Esophagus muscularis mucosa (tissue), 4 donors: ENCODE results near the gene ZNF516.

Experiments used
- EP300 ChIP-seq: sonication (generic); formaldehyde crosslinking; IDR thresholded peaks from one replicate; pipeline ENCODE4 v1.6.1; 2017; ENCODE audit warnings: antibody characterized with exemption
- POLR2A ChIP-seq: fragments of 450-650 bp; IDR thresholded peaks from one replicate; pipeline ENCODE4 v1.6.1; 2017; ENCODE audit warnings: antibody characterized with exemption, moderate library complexity, mild to moderate bottlenecking, low read depth
- POLR2AphosphoS5 ChIP-seq, 2 donors: sonication (generic); formaldehyde crosslinking; IDR thresholded peaks; one replicate each; pipeline ENCODE4 v1.6.1; 2017; ENCODE audit warnings: antibody characterized with exemption in 2 of 2
- TF ChIP-seq, protein P1 (sequence below), 3 experiments: fragments of 200-600 bp in 2 of 3; fragments of 450-650 bp in 1 of 3; sonication (generic) in 2 of 3; IDR thresholded peaks; one replicate each; pipeline ENCODE4 v1.5.1; 2017 to 2019; ENCODE audit warnings: antibody characterized with exemption in 3 of 3, mild to moderate bottlenecking in 2 of 3, moderate library complexity in 1 of 3

GRCh38 chr18:76318607-76319006 is 176.4 kb downstream of the ZNF516 start:
- TF ChIP-seq, protein P1, sequence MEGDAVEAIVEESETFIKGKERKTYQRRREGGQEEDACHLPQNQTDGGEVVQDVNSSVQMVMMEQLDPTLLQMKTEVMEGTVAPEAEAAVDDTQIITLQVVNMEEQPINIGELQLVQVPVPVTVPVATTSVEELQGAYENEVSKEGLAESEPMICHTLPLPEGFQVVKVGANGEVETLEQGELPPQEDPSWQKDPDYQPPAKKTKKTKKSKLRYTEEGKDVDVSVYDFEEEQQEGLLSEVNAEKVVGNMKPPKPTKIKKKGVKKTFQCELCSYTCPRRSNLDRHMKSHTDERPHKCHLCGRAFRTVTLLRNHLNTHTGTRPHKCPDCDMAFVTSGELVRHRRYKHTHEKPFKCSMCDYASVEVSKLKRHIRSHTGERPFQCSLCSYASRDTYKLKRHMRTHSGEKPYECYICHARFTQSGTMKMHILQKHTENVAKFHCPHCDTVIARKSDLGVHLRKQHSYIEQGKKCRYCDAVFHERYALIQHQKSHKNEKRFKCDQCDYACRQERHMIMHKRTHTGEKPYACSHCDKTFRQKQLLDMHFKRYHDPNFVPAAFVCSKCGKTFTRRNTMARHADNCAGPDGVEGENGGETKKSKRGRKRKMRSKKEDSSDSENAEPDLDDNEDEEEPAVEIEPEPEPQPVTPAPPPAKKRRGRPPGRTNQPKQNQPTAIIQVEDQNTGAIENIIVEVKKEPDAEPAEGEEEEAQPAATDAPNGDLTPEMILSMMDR (IDR thresholded peaks at IDR 0.05): no peak
- TF ChIP-seq EP300: no peak
- TF ChIP-seq POLR2AphosphoS5 (IDR thresholded peaks at IDR 0.05): no peak
- TF ChIP-seq POLR2A: no peak
